GM12801 (cell line): ENCODE data around the gene TRIM62.

Experiments
- CTCF ChIP-seq: IDR thresholded peaks from one replicate; pipeline ENCODE4 v1.5.1; 2011; ENCODE audit warnings: control low read depth; ENCODE audit not compliant: insufficient read length; ENCODE audit errors: extremely low read depth

TRIM62 gene

GRCh38 chr1:33147997-33148314 is 33.9 kb downstream of the TRIM62 start:
- TF ChIP-seq CTCF: no peak

- TF ChIP-seq CTCF: no peak
Measured at GRCh38 chr1:33147275-33147996, 34.4 kb downstream of the TRIM62 start.

GRCh38 chr1:33146003-33146402 is 35.8 kb downstream of the TRIM62 start:
- TF ChIP-seq CTCF: no peak

GRCh38 chr1:33143698-33144097 is 38.1 kb downstream of the TRIM62 start:
- TF ChIP-seq CTCF: no peak

- no peak for TF ChIP-seq CTCF
Measured at GRCh38 chr1:33143176-33143575, 38.7 kb downstream of the TRIM62 start.

GRCh38 chr1:33142483-33143064 is 39.3 kb downstream of the TRIM62 start:
- TF ChIP-seq CTCF: no peak

- no peak for TF ChIP-seq CTCF
Measured at GRCh38 chr1:33141781-33142180, 40.1 kb downstream of the TRIM62 start.

- no peak for TF ChIP-seq CTCF
Measured at GRCh38 chr1:33141216-33141615, 40.6 kb downstream of the TRIM62 start.
